ENCODE data around the gene KLHL41. TPM values are rescaled to one million over a fixed set of nuclear protein-coding genes. Genes with fewer than 3 reads are reported as not detected.

KLHL41 gene
- total RNA-seq = 0.09 and 0.34 TPM in 2 replicates

DNA sequence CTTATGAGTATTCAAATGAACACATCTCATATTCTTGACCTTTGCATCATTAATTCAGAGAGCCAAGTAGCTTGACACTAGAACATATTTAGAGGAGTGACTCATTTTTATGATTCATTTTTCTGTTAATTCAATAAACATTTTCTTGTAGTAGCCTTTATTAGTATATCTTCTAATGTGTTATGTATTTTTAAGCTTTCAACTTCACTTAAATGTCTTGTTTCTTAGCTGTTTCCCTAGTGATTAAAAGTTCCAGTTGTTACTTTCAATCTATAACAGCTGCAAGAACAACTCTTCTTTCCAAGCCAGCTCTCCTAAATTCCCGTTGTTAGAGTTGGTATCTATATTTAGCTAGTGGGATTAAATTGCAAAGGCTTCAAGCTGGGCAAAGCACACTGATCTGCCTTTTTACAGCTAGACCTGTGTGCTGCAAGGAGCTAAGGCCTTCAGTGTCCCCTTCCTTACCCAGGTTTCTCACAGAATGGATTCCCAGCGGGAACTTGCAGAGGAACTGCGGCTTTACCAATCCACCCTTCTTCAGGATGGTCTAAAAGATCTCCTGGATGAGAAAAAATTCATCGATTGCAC lies at the start of gene KLHL41:
TSS of gene KLHL41 (plus strand) at position 405 of the 588 bp plus-strand sequence. CDS start at position 482, 77 bp downstream.
- no peak for DNase-seq

DNA sequence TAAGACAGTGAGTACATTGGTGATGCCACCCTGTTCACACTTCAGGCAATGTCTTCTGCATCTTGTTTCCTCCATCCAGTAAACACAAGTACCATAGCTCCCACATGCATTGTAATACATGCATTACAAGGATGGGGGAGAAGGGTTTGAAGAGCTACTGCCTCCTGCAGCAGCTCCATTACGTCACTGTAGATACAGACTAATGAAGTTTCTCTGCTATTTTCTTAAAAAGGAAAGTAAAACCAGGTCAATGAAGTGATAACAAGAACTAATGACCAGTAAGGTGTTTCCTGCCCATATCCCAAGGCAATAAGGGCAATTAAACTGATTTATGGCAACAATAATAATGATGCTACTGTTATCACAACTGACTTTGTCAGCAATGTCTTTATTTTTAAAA lies 48.4 kb upstream of the KLHL41 start:
- DNase-seq = no peak

DNA sequence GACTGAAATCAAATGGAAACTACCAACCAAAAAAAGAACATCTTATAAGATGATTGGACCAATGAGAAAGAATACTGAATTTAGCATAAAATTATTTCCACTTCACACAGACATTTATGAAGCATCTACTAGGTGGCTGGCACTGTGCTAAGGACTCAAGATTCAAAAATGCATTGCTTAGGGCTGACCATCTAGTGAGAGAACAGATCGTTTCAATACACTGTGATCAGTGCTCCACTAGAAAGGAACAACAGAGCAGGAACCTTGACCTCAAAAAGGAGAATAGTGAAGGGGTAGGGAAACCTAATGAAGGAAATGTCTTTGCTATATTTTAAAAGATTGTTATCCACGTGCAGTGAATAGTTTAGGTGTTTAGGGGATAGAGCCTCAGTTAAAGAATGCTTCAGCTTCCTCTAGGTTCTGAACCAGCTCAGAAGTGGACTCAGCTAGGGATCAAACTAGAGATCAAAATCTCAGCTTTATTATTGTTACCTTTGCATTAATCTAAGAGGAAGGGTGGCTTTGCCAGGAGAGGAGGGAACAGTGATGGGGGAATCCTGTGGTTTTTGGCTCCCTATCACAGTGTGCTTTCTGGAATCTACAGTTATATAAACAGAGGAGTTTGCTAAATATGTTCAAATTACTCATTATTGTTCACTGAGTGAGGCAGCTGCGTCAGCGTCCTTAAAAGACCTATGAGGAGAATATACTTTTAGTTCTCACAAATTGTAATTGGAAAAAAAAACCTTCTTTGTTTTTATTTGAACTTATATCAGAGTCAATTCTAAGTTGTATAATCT lies 46.4 kb upstream of the KLHL41 start:
- DNase-seq = peak; percentile 39

DNA sequence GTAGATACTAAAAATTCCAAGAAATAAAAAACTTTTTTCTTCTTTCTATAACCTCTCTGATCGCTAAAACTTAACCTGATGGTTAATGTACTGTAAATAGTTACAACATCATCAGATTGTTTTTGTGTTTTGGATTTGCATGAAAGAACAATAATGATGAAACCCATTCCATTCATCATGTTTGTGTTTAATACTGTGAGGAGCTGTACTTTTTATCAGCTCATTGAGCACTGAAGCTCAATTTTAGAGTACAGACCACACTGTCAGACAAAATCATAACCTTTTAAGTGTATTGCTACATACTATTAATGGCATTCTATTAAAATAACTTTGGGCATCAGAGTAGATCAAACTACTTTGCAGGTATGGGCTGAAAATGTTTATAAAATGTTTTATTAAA lies 45.0 kb upstream of the KLHL41 start:
- DNase-seq = no peak

DNA sequence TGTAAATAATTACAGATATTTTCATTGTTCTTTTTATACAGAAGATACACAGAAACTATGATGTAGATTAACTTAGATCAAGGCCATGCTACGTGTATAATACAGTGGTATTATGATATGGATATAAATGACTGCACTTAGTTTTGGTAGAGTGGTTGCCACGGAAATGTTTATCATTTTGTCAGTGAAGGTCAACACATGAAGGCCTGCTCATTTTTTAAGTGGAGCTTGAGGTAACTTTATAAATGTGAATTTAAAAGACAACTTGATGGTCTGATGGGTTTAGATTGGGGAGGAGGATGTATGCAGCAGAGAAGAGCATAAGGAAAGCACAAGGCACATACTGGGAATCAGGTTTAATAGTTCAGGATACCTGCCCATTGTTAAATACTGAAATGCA lies 44.6 kb upstream of the KLHL41 start:
- no peak for DNase-seq

DNA sequence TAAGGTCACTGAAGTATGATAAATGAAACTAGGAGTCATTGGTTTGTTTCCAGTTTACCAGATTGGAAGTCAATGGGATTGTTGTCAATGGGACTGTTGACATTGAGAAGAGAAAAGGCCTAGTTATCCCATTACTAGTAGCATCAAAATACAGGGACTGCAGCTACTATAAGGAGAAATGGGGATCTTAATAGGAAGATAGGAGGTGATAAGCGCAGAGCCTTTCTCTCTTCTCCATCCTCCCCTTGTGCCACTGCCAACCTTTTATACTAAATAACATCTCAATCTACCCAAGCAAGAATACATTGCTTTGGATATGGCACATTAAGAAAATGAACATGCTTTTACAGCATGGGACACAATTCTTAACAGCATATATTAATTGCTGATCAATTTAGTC lies 40.7 kb upstream of the KLHL41 start:
- no peak for DNase-seq

DNA sequence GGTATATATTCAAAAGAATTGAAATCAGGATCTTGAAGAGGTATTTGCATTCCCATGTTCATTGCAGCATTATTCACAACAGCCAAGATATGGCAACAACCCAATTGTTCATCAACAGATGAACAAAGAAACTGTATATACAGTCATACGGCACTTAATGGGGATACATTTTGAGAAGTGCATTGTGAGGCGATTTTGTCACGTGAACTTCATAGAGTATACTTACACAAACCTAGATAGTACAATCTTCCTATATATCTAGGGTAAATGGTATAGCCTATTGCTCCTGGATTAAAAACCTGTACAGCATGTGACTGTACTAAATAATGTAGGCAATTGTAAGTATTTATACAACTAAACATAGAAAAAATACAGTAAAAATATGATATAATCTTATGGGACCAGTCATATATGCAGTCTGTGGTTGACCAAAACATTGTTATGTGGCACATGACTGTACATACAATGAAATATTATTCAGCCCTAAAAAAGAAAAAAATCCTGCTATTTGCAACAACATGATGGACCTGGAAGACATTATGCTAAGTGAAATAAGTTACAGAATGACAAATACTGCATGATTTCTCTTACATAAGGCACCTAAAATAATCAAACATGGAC lies 39.4 kb upstream of the KLHL41 start:
- no peak for DNase-seq

DNA sequence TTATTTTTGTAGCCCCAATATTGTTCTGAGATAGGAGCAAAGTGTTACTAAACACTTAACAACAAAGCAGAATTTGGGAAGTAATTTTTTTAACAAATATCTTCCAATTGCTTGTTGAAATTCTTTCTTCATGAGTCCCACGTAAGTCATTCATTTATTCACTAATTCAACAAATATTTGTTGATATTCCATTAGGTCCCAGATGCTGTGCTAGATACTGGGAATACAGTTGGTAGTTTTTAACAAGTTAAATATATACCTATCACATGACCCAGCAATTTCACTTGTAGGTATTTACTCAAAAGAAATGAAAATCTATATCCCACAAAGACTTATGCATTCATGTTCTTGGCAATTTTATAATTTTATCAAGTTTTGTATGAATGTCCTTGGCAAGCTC lies 37.3 kb upstream of the KLHL41 start:
- DNase-seq = no peak

DNA sequence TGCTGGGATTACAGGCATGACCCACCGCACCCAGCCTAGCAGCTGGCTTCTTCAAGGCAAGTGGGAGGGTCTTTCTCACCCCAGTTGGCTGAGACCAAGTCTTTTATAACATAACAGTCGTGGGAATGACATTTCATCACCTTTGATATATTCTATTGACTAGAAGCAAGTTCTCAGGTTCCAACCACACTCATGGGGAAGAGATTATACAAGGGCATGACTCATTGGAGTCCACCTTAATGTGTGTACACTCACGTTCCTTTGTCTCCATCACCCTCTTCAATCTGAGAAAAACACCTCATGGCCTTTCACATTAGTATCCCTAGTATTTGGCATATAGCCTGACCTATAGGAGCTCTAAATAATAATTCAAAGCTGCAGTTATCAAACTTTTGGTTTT lies 33.0 kb upstream of the KLHL41 start:
- no peak for DNase-seq

DNA sequence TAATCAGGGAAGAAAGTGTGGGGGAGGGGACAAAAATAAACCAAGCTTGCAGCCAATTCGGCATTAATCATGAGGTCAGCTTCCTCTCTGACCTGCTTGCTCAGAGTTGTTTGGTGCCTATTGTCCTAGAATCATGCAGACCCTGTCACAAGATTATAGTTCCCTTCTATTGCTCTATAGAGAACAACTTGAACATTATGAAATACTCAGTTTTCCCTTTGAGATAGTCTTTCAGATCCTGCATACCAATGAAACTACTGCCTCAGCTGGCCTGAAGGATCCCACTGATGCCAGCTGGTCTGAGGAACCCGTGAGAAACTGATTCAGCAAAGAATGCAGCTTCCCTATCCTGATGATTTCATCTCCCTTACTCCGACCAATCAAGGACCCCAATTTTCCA lies 31.2 kb upstream of the KLHL41 start:
- DNase-seq = peak; percentile 87

DNA sequence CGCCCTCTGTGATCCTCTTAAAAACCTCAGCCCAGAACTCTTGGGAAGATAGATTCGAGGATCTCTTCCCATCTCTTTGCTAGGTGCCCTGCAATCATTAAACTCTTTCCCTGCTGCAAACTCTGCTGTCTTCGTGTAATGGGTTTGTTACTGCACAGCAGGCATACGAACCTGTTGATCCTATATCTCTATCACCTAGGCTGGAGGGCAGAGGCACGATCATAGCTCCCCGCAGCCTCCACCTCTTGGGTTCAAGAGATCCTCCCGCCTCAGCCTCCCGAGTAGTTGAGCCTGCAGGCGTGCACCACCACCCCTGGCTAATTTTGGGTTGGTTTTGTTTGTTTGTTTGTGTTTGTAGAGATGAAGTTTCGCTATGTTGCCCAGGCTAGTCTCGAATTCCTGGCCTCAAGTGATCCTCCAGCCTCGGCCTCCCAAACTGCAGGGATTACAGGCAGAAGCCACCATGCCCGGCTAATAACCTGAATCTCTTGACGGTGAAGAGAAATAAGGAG lies 30.7 kb upstream of the KLHL41 start:
- DNase-seq = no peak

DNA sequence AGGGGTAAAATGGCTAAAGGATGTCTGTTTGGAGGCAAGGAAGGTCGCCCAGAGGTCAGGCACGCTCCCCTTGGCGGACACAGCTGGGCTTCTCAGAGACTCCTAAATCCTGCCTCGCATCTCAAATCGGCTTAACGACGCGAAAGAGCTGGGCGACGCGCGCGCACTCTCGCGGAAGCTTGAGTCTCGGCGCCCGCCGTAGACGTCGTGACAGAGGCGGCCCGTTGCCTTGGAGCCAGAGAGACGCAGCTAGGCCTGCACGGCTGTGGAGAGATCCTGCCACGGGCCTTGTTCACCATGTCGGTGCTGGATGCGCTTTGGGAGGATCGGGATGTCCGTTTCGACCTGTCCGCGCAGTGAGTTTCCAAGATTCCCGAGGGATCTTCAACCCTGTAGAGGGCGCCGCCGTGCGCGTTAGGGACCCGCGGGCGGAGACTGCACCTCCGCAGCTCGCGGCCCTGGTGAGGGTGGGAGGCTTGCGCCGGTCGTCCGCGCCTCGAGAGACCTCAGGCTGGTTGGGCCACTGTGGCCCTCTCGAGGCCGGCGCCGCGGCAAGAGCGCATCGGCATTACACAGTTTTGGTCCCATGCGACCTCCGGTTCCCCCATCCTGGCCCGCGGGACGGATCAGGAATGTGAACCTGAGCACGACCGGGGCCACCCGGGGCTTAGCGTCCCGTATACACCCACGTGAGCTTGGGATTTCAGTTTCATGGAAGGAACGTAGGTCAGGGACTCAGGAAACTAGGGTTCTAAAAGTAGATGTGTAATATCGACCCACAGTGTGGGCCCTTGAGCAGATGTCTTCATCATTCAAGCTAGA lies 30.0 kb upstream of the KLHL41 start, which contains the start of gene BBS5:
TSS of gene BBS5 (plus strand) at position 238 of the 822 bp plus-strand sequence. CDS start at position 298, 60 bp downstream.
- DNase-seq = peak; percentile 92

DNA sequence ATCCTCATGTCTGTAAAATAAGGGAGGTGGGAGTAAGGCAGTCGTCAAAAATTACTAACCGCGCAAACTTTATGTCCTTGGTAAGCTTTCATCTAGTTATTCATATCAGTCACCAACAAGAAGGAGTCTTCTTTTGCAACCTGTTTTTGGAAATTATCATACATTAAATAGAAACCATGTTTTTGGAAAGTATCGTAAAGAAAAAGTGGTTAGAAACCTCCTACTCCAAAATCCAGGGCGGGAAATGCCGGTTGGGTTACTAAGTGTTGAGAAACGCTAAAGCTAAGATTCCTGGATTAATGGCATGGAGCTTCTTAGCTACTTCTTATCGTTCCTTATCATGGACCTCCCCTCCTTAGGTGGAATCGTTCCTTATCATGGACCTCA lies 29.4 kb upstream of the KLHL41 start:
- no peak for DNase-seq

DNA sequence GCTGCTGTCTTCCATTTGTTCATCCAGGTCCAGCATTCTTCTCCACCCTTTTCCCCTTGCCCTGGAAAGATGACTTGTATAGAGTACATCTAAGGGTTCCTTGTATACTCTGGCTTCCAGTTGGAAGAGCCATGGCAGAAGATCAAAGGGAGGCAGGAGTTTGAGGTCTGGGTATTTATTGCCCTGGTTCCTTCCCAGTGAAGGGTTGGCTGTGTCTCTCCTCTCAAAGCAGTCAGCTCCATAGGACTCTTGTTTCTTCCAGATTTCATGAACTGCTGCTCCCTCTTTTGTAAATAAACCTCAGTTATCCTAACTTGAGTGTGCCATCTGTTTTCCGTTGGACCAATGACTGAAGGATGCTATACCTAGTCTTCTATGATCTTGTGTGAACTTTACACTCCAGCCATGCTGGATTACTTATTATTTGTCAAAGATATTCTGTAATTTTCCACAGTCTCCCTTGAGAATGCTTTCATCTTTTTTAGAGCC lies 23.8 kb upstream of the KLHL41 start:
- DNase-seq = no peak

DNA sequence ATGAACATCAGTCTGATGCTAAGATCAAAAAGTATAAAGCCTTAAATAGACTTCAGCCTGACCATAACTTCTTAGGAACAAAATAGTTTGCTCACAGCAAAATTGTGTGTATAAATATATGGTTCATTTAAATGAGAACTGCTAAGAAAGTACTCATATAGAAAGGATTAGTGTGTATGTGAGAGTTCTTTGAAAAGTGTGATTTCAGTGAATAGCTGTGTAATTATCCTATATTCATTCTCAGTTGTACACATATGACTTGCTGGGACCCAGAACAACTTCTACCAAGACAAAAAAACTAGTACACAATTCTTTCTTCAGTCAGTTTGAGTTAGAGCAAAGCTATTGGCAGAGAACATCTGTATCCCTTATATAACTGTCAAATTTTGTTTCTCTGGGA lies 23.0 kb upstream of the KLHL41 start:
- no peak for DNase-seq

DNA sequence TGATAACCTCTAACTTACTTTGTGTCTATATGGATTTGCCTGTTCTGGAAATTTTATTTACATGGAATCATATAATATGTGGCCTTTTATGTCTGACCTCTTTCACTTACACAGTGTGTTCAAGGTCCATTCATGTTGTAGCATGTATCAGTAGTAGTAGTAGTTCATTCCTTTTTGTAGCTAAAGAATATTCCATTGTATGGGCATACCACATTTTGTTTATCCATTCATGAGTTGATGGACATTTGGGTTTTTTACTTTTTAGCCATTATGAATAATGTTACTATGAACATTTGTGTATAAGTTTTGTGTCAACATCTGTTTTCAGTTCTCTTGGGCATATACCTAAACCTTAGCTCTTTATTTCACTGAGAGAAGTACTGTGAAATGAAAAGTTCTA lies 18.7 kb upstream of the KLHL41 start:
- no peak for DNase-seq

DNA sequence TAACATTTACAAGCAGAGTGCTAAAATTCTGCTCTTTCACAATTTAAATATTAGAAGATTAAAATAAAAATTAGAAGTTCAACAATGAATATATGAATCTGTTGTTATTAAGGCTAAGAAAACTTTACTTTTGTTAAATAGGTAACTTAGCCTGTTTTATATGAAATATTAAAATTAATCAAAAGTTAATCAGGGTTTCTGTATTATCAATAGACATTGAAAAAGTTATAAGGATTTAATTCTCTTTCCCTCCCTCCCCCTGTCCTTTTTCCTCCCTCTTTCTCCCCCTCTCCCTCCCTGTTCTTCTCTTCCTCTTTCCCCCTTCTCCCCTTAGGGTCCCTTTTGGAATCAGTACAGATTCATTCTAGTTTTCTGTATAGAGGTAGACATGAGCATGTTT lies 18.1 kb upstream of the KLHL41 start:
- no peak for DNase-seq

DNA sequence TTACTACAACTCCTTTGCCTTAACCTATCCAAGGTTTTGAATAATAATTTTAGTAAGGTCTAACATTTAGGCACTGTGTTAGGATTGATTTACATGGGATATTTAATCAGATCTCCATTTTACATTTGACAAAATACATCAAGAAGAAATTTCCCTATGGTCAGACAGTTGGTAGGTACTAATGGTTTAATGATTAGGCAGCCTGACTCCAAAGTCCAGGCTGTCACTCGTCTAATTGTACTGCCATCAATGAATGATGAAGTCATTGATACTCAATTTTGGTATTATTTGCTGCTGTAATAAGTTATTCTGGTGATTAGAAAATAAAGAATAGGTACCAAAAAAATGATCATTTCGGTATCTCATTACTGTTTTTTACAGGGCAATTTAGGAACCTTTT lies 16.1 kb upstream of the KLHL41 start:
- no peak for DNase-seq

DNA sequence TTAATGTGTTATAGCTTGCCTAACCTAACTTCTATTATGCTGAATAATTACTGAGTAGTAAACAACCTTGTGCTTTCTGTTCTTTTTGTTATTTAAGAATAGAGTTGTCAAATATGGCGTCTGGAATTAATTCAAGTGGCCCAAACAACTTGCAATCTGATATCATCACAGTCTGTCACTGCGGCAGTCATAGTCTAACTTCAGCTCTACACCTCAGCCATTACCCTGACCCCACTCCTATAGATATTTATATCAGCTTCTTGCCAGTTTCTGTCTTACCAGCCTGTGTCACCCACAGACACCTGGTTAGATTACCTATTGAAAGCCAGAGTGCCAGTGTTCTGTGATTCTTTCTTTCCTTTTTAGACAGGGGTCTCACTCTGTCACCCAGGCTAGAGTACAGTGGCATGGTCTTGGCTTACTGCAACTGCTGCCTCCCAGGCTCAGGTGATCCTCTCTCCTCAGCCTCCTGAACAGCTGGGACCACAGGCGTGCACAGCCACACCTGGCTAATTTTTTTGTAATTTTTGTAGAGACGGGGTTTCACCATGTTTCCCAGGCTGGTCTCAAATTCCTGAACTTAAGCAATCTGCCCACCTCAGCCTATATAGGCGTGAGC lies 14.1 kb upstream of the KLHL41 start:
- no peak for DNase-seq

DNA sequence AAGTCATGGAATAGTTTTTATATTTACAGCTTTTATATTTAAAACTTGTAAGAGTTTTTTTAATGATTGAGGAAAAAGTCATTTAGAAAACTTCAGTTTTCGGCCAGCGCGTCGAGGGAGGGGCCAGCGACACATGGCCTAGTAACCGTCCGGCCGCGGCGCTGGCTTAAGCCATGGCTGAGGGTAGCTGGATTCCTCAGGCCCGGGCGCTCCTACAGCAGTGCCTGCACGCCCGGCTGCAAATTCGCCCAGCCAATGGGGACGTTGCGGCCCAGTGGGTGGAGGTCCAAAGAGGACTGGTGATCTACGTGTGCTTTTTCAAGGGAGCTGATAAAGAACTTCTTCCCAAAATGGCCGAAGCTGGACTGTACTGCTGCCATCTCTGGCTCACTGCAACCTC lies 4.9 kb upstream of the KLHL41 start:
- no peak for DNase-seq

DNA sequence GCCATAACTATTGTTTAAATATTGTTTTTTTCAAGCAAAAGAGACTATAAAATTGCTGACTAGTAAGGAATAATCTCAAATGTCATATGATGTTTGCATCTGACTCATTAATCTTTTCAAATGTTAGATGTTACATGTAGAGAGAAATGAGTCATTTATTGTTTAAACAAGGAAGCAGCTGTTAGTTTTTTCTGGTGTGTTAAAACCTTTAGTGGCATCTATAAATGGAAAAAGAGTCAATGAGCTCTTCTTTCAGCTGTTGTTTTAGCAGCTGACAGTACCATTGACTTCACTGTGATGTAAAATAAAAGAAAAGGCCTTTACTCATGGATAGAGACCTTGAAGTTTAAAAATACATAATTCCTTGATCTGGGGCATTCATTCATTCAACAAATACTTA lies 1.8 kb upstream of the KLHL41 start:
- peak; percentile 88 for DNase-seq

DNA sequence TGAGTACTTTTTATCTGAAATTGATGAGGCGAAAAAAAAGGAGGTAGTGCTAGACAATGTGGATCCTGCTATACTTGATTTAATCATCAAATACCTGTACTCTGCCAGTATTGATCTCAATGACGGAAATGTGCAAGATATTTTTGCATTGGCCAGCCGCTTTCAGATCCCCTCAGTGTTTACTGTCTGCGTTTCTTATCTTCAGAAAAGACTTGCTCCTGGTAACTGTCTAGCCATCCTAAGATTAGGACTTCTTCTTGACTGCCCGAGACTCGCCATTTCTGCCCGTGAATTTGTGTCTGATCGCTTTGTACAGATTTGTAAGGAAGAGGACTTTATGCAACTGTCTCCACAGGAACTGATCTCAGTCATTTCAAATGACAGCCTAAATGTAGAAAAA lies 453 bp downstream of the KLHL41 start:
- no peak for DNase-seq

Measured in dermis blood vessel endothelial cell (primary cell).